Spleen (tissue), 7 donors: ENCODE results near the gene FAM210A.

ENCODE experiments used
- CTCF ChIP-seq, 11 experiments: fragments of 200-600 bp in 7 of 11; fragments of 450-650 bp in 4 of 11; sonication (generic) in 4 of 11; IDR thresholded peaks in 8 of 11; conservative IDR thresholded peaks in 3 of 11; 1 replicate in 7 of 11; 2 replicates in 4 of 11; pipeline versions ENCODE4 v1.4.0 to v1.8.0; 2016 to 2021; ENCODE audit warnings: antibody characterized with exemption in 11 of 11, inconsistent platforms in 4 of 11, mild to moderate bottlenecking in 1 of 11
- POLR2A ChIP-seq, 3 donors: fragments of 450-650 bp; IDR thresholded peaks; one replicate each; pipeline ENCODE4 v1.5.1; 2017; ENCODE audit warnings: antibody characterized with exemption in 3 of 3, mild to moderate bottlenecking in 1 of 3
- POLR2AphosphoS5 ChIP-seq, 3 donors: sonication (generic); formaldehyde crosslinking; IDR thresholded peaks; one replicate each; pipeline ENCODE4 v1.5.1; 2017; ENCODE audit warnings: antibody characterized with exemption in 3 of 3
- donor health status: DM: no; HTN: no; CAD: no; lungs with moderate emphysema.
- donor health status: DM: no; HTN: no; CAD: no.
- donor health status: DM: no; HTN: no; CAD: no.

GRCh38 chr18:13658436-13659204 lies 67.7 kb downstream of the FAM210A start:
- no peak for TF ChIP-seq CTCF (IDR thresholded peaks at IDR 0.05 in 8 of 11, conservative IDR thresholded peaks at IDR 0.05 in 3 of 11)
- no peak for TF ChIP-seq POLR2A (IDR thresholded peaks at IDR 0.05)
- TF ChIP-seq POLR2AphosphoS5 (IDR thresholded peaks at IDR 0.05) = no peak
